ENCODE results near the gene PLAAT3.
A peak's percentile ranks its signal among the peaks of the same experiment; 100 is the strongest.
"Not testable (repeated sequence)": the region's sequence is repeated elsewhere in the genome, so short reads cannot be mapped to it uniquely, and the experiment has no call there.

PLAAT3 gene

GRCh38 chr11:63543711-63544110 lies 70.5 kb downstream of the PLAAT3 start:
- no peak for TF ChIP-seq CTCF (IDR thresholded peaks at IDR 0.05; ENCODE audit: control extremely low read depth, extremely low read depth, low read depth, missing control alignments)
- ChIA-PET CTCF (interaction anchor here (1.1 to 1.5 kb wide), 2 partner anchors 24 to 95 kb away, joined by 3 to 5 read pairs; no protein-coding TSS in a partner anchor), POLR2A (no interaction called here)
- DNase-seq (ENCODE audit: extremely low spot score): no peak

GRCh38 chr11:63542506-63542905 lies 71.7 kb downstream of the PLAAT3 start:
- DNase-seq (ENCODE audit: extremely low spot score); POLR2A ChIA-PET; CTCF ChIA-PET: not testable (repeated sequence)

GRCh38 chr11:63537293-63538101 lies 76.7 kb downstream of the PLAAT3 start:
- CTCF ChIA-PET: interaction anchor here (0.7 to 3.5 kb wide), 11 partner anchors 8 to 101 kb away, joined by 3 to 11 read pairs (median 3); partner anchors contain the start of gene PLAAT2

GRCh38 chr11:63536669-63537292 lies 77.5 kb downstream of the PLAAT3 start, which contains the start of gene PLAAT4:
PLAAT4 (plus strand) TSS chr11:63536808; CDS start chr11:63536869, 61 bp downstream.
- ChIA-PET POLR2A (no interaction called here), CTCF (interaction anchor here (0.7 to 3.5 kb wide), 14 partner anchors 8 to 102 kb away, joined by 3 to 11 read pairs (median 3); partner anchors contain the start of gene PLAAT2)
- peak; percentile 72 for DNase-seq (ENCODE audit: extremely low spot score)
- no peak for TF ChIP-seq CTCF (IDR thresholded peaks at IDR 0.05; ENCODE audit: control extremely low read depth, extremely low read depth, low read depth, missing control alignments)

More at GRCh38 chr11:63537293-63538101, 76.7 kb downstream of the PLAAT3 start:
- POLR2A ChIA-PET: no interaction called here
- no peak for DNase-seq (ENCODE audit: extremely low spot score)
- no peak for TF ChIP-seq CTCF (IDR thresholded peaks at IDR 0.05; ENCODE audit: control extremely low read depth, extremely low read depth, low read depth, missing control alignments)

GRCh38 chr11:63535734-63536133 lies 78.5 kb downstream of the PLAAT3 start:
- TF ChIP-seq CTCF (IDR thresholded peaks at IDR 0.05; ENCODE audit: control extremely low read depth, extremely low read depth, low read depth, missing control alignments): no peak
- DNase-seq (ENCODE audit: extremely low spot score): no peak
- POLR2A ChIA-PET: no interaction called here
- CTCF ChIA-PET: interaction anchor here (0.6 to 3.5 kb wide), 5 partner anchors 16 to 100 kb away, joined by 3 to 11 read pairs (median 4); no protein-coding TSS in a partner anchor

GRCh38 chr11:63534895-63535461 lies 79.3 kb downstream of the PLAAT3 start:
- POLR2A ChIA-PET: no interaction called here
- peak; percentile 45 for DNase-seq (ENCODE audit: extremely low spot score)
- TF ChIP-seq CTCF (IDR thresholded peaks at IDR 0.05; ENCODE audit: control extremely low read depth, extremely low read depth, low read depth, missing control alignments): no peak
- CTCF ChIA-PET: interaction anchor here (0.6 to 3.5 kb wide), 2 partner anchors 16 to 56 kb away, joined by 4 to 11 read pairs; no protein-coding TSS in a partner anchor

Data from GM10248 (cell line).